ENCODE data around the gene DTWD2. TPM values are rescaled to one million over a fixed set of nuclear protein-coding genes. Genes with fewer than 3 reads are reported as not detected.

Gene DTWD2
- total and polyA plus RNA-seq, 2 of the 4 experiments (the other 2 are of a cell fraction): 1.2 to 1.8 TPM

DNA sequence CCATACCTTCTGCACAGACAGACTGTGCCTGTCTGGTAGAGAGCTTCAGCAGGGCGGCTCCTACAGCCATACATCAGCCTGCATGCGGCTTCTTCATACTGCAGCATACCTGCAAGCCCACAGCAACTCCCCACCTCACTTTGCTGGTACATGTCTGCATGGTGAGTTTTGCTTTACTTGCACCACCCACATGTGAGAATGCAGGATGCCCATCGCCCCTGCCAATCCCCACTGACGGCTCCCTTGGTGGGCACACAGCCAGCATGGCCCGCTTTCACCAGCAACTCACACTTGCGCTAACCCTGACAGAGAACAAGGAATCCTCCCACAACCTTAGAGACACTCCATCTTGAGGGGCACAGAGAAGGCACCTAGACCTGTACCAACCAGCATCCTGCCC is 114.9 kb downstream of the DTWD2 start:
- POLR2A ChIA-PET (ENCODE audit: unreplicated experiment): no interaction called here
- no peaks in the 10 kb centered on the region for H4K20me1 ChIP-seq (ENCODE audit: insufficient read depth, low read length)

More for the DNA sequence above, 114.9 kb downstream of the DTWD2 start:
- H2AK9ac ChIP-seq (replicated peaks; ENCODE audit: low read depth, low read length, poor library complexity): no peak overlapping the region
- H2BK120ac ChIP-seq (ENCODE audit: low read depth, low read length): no peak overlapping the region
- H3K36me3 ChIP-seq (ENCODE audit: control insufficient read depth, insufficient read depth, low read length): no peaks in the 10 kb centered on the region
- no peak overlapping the region for H2BK5ac ChIP-seq (ENCODE audit: low read depth, low read length, poor library complexity, severe bottlenecking)
- no peak overlapping the region for H2AFZ ChIP-seq (replicated peaks; ENCODE audit: low read length, poor library complexity)
- no peak for ATAC-seq (ENCODE audit: low read depth)
- WGBS, 2 experiments (ENCODE audit: extremely low coverage in 2 of 2, insufficient read length in 1 of 2): no CpG with 5 or more reads among the region's 6 CpGs
- H4K8ac ChIP-seq (ENCODE audit: low read depth in 2 of 2, low read length in 2 of 2): no peak overlapping the region
- H4K5ac ChIP-seq (ENCODE audit: low read depth, low read length): no peak overlapping the region
- no peak overlapping the region for H3K14ac ChIP-seq (replicated peaks; ENCODE audit: low read depth, low read length)
- no peak overlapping the region for H3K23ac ChIP-seq (ENCODE audit: low read depth, low read length)
- H3K27ac ChIP-seq (ENCODE audit: insufficient read depth, low read length): no peak overlapping the region
- TF ChIP-seq POLR2A (IDR thresholded peaks at IDR 0.05; ENCODE audit: low read depth, low read length) (no peak), FOS (IDR thresholded peaks at IDR 0.05; ENCODE audit: low read depth, low read length) (no peak), MAFK (IDR thresholded peaks at IDR 0.05; ENCODE audit: low read depth, low read length) (no peak), RAD21 (IDR thresholded peaks at IDR 0.05; ENCODE audit: low read length) (no peak)
- intact Hi-C loops (cut with micrococcal nuclease) (no loop called here), dilution Hi-C loops (cut with HindIII; ENCODE audit: low sequenced_read_pairs, unreplicated experiment) (no loop called here), in situ Hi-C loops (cut with MboI; ENCODE audit: low sequenced_read_pairs) (no loop called here)
- no peaks in the 10 kb centered on the region for H3K27me3 ChIP-seq (ENCODE audit: control insufficient read depth, insufficient read depth, low read length)
- H3K4me2 ChIP-seq (ENCODE audit: low read depth, low read length): no peak overlapping the region
- no peak for DNase-seq
- no peaks in the 10 kb centered on the region for H3K4me1 ChIP-seq (ENCODE audit: control insufficient read depth, insufficient read depth, low read length)
- H3K9me3 ChIP-seq (ENCODE audit: control insufficient read depth, insufficient read depth, low read length): no peaks in the 10 kb centered on the region
- H3K9ac ChIP-seq (ENCODE audit: low read depth, low read length): no peak overlapping the region
- CTCF ChIA-PET: no interaction called here
- no peak overlapping the region for H3K56ac ChIP-seq (ENCODE audit: extremely low read depth, insufficient read depth, low read length)
- H3K4ac ChIP-seq (ENCODE audit: low read depth, low read length): no peak overlapping the region
- BruUV-seq (replicated peaks): no TSS peak
- no peak overlapping the region for H3K18ac ChIP-seq (ENCODE audit: low read depth, low read length)
- H3K9me1 ChIP-seq (ENCODE audit: insufficient read depth, low read length): no peaks in the 10 kb centered on the region
- no peak overlapping the region for H4K91ac ChIP-seq (ENCODE audit: insufficient read depth, low read depth, low read length)
- H2BK15ac ChIP-seq (ENCODE audit: low read depth, low read length): no peak overlapping the region
- no peak overlapping the region for H2AK5ac ChIP-seq (ENCODE audit: low read depth, low read length)
- H3K4me3 ChIP-seq (ENCODE audit: insufficient read depth, low read depth, low read length): no peak overlapping the region
- H3K79me1 ChIP-seq (ENCODE audit: low read depth in 1 of 2, low read length in 2 of 2): no peaks in the 10 kb centered on the region
- H2BK20ac ChIP-seq (ENCODE audit: low read depth, low read length): no peak overlapping the region
